RCC 7860 (cell line): ENCODE measurements around the gene RABL6.
"Not testable (repeated sequence)": the region's sequence is repeated elsewhere in the genome, so short reads cannot be mapped to it uniquely, and the experiment has no call there.

ENCODE experiments used
- DNase-seq: peaks from one replicate; pipeline ENCODE4 v3.0.0-alpha.2; 2015; ENCODE audit warnings: low spot score
- FAIRE-seq: peaks from 2 replicates; lab custom pipeline; 2012; peaks lifted over from hg19 to GRCh38; lab: Jason Lieb, UNC

RABL6 gene

DNA sequence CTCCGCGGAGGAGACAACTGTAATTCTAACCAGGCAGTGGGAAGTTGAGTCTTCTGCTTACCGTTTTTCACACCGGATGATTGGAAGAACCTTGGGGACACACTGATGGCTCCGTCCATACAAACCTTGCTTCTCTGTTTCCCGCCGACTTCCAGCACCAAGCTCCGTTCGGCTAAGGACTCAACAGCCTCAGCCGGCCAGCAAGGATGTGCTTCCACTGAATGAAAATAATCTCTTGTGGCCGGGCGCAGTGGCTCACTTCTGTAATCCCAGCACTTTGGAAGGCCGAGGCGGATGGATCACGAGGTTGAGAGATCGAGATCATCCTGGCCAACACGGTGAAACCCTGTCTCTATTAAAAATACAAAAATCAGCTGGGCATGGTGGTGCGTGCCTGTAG lies 60.2 kb downstream of the RABL6 start:
- FAIRE-seq, result no peak
- no peak for DNase-seq

DNA sequence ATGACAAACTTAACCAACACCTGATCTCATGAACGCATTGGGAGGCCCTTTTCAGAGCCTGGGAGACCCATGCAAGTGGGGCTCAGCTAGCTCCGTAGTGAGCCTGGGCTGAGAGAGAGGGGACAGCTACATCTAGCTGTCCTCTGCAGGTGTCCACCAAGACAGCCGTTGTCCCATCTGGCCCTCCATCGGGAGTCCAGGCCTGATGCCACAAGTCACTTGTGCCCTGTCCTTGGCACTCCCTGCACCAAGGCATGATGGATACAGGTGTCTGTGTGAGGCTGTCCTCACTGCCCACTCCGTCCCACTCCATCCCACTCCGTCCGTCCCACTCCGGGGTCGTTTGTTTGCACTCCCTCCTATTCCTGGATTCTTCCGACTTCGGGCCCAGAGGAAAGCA lies 60.9 kb downstream of the RABL6 start:
- FAIRE-seq, result no peak

DNA sequence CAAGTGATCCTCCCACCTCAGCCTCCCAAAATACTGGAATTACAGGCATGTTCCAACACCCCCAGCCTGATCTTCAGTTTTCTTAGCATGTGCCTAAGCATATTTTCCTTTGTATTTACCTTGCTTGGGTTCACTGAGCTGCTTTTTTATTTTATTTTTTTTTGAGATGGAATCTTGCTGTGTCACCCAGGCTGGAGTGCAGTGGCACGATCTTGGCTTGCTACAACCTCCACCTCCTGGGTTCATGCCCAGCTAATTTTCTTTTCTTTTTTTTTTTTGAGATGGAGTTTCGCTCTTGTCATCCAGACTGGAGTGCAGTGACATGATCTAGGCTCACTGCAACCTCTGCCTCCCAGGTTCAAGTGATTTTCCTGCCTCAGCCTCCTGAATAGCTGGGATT lies 61.9 kb downstream of the RABL6 start:
- DNase-seq, FAIRE-seq: not testable (repeated sequence)

More for the DNA sequence above, 60.9 kb downstream of the RABL6 start:
- no peak for DNase-seq

DNA sequence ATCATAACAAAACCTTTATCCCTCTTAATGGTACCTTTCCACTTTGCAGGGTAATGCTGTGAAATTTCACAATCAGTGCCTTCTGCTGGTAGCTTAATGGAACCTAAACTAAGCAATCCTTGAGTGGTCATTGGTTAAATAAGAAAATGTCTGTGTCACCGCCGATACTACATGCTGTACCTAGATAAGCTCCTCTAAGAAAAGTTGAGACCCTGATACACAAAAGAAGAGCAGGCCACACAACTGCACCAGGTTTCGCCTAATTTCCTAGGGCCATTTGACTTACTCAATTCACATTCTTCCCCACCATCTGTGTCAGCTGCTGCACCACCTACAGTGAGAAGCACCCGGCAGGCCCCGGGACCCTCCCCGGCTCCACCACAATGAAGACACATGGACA lies 67.4 kb downstream of the RABL6 start:
- DNase-seq, result no peak
- FAIRE-seq, result no peak

DNA sequence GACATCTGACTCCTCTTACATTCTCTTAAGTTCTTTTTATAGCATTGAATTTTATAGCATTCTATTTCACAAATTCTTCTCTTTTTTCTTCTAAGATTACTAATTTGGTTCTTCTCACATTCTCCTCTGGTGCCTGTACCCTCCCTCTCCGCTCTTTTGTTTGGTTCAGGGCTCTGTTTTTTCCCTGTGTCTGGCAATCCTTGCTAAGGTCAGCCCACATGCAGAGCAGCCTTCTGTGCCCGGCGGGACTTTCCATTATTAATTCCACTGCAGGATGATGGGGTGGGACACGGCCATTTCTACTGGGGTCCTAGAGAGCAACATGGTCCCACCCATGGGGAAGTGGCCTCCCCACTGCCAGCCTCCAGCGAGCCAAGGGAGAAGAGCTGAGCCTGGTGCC lies 68.7 kb downstream of the RABL6 start:
- DNase-seq, result no peak
- FAIRE-seq, result no peak

DNA sequence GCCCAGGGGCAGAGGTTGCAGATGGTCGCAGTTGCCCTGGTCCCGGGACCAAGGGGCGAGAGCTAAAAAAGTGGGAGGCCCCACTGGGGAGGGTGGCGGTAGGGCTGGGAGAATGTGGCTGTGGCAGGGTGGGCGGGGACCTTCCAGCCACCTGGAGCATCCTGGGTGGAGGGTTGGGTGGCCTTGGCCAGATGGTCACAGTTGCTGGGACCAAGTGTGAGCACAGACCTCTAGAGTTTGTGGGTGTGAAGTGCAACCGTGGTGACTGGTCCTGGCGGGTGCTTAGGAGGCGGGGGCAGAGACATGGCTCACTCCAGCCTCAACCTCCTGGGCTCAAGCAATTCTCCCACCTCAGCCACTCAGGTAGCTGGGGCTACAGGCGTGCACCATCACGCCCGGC lies 72.9 kb downstream of the RABL6 start:
- FAIRE-seq (no peak), DNase-seq (no peak)

DNA sequence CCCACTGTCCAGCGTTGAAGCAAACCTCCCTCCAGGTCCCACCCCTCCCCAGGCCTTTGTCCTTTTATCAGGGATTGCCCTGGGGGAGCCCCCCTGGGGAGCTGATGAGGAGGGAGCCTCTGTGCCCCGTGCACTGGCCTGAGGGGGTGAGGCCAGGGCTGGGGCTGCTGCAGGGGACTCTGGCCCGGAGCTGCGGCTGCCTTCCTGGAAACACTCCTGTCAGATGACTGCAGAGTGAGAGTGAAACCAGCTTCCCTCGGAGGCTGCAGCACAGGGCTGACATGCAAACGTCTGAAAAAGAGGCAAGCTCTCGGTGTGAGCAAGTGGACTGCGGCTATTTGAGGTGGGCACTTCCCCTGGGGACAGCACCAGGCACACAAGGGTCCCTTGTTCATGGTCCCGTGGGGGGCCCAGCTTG lies 74.0 kb downstream of the RABL6 start:
- peak; percentile 32 for DNase-seq
- no peak for FAIRE-seq

DNA sequence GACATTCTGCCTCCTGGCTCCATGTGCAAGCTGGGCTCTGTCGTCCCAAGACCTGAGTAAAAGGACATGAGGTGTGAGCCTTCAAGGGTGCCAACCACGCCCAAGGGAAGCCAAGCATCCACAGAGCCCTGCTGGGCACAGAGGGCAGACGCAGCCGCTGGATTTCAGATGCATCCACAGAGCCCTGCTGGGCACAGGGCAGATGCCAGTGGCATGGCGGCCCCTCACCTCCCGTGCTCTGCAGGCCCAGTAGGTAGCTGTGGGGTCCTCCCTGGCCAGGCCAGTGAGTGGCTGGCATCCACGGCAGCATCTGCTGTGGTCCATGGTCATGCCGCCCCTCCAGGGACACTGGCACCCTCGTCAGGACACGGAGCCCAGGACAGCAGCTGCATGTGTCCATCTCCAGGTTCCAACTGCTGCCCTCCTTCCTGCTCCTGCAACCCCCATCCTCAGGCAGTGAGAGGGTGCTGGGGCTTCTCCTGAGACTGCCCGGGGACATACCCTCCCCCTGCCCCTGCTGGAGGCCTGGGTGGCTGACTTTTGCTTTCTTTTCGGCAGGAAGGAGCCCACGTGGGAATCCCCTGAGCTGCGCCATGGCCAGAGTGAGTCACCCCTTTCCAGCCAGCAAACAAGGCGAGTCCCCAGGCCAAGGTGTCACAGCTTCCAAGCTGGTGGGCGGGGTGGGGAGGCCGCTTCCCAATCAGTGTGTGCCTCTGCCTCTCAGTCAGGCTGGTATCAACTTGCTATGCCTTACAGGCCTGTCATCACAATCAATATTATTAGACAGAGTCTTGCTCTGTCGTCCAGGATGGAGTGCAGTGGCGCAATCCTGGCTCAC lies 74.6 kb downstream of the RABL6 start:
- DNase-seq (peak; percentile 91), FAIRE-seq (peak; percentile 88)

DNA sequence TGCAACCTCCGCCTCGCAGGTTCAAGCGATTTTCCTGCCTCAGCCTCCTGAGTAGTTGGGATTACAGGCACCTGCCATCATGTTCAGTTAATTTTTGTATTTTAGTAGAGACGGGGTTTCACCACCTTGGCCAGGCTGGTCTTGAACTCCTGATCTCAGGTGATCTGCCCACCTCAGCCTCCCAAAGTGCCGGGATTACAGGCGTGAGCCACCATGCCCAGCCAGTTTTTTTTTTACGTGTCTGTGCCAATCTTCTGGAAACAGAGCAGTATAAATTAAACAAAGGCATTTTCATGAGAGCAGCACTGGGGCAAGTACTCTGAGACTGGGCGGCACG lies 75.2 kb downstream of the RABL6 start:
- FAIRE-seq, DNase-seq: not testable (repeated sequence)

DNA sequence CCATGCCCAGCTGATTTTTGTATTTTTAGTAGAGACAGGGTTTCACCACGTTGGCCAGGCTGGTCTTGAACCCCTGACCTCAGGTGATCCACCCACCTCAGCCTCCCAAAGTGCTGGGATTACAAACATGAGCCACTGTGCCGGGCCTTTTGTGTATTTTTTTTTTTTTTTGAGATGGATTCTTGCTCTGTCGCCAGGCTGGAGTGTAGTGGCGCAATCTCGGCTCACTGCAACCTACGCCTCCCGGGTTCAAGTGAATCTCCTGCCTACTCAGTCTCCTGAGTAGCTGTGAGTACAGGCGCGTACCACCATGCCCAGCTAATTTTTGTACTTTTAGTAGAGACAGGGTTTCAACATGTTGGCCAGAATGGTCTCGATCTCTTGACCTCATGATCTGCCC lies 75.9 kb downstream of the RABL6 start:
- not testable (repeated sequence) for FAIRE-seq, DNase-seq

DNA sequence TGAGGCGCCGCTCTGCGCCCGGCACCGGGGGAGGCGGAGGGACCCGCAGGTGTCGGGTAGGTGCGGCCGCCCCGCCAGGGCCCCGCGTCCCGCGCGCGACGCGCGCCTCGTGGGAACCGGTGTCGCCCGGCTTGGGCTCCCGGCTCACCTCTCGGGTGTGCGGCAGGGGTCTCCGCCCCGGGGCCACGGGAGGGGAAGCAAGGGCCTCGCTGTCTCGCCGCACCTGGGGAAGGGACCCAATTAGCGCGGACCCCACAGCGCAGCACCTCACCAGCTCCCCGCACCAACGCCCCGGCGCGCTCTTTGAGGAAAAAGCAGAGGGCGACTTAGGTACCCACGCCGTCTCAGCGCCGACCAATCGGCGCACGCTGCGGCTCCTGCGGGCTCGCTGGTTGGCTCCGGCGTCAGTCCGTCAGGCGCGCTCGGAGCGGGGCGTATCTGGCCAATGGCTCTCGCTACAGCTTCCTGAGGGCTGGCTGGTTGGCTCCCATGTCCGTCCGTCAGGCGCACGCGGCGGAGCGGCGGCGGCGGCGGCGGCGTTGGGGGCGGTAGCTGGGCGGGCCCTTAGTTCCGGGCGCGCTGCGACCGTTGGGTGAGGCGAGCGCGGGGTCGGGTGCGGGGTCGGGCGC lies 78.3 kb downstream of the RABL6 start, which contains the start of gene TRAF2:
Gene TRAF2 (plus strand): TSS at position 567 of the 629 bp plus-strand sequence. CDS start 12,225 bp downstream, outside the sequence.
- FAIRE-seq (no peak), DNase-seq (peak; percentile 97)

DNA sequence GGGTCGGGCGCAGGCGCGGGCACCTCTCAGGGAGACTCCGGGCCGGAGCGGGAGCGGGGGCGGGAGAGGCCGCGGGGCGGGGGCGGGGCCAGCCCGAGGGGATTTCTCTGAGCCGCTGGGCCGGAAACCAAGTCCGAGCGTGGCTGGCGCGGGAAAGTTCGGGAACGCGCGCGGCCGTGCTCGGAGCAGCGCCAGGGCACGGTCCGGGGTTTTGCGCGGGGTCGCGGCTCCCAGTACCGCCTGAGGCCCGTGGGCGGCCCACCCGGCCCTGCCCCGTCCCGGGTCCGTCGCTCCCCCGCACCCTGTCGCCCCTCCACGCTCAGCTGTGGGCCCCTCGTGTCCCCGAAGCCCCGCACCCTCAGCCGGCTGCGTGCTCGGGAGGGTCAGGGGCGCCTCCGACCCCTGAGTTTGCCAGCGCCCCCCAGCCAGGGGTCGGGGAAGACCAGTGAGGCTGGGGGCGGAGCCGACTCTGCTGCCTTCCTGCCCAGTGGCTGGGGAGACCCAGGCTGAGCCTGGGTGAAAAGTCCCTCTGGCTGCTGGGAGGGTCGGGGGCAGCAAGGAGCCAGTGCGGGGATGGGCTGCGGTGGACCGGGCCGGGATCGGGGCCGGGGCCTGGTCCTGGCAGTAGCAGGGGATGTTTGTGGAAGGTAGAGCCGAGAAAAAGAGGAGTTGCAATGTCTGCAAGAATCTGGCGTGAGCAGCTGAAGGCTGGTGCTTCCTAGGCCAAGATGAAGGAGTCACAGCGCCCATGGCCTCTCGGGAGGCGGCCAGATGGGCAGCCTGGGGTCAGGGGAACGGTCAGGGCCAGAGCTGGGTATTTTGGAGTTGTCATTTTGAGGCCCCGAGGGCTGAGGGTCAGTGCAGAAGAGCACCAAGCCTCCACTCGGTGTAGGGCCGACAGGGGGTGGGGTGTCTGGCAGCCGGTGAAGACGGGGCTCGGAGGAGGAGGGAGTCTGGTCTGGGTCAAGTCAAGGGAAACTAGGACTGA lies 79.2 kb downstream of the RABL6 start:
- FAIRE-seq, result no peak
- DNase-seq, result peak; percentile 11

DNA sequence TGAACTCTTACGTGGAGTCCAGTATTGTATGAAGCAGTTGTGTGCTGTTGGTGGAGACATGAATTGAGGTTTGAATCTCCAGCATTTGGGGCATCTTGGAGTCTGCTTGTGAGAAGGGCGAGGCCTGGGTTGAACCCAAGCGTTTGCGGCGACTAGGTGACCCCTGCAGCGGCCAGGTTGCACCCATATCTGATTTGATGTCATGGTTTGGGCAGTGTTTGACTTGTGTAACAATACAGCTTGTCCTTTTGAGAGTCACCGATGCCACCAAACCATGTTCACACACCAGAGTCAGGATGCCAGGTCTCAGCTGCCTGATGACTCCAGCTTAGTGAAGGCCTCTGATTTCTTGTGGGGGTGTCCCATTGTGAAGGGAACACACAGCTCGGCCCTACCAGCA lies 80.7 kb downstream of the RABL6 start:
- DNase-seq (no peak), FAIRE-seq (no peak)

DNA sequence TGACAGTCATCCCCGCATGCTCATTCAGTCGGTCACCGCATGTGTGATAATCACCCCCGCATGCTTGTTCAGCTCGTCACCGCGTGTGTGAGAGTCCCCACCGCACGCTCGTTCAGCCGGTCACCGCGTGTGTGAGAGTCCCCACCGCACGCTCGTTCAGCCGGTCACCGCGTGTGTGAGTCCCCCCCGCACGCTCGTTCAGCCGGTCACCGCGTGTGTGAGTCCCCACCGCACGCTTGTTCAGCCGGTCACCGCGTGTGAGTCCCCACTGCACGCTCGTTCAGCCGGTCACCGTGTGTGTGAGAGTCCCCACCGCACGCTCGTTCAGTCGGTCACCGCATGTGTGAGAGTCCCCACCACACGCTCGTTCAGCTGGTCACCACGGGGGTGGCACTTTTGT lies 82.1 kb downstream of the RABL6 start:
- no peak for DNase-seq
- FAIRE-seq, result no peak

DNA sequence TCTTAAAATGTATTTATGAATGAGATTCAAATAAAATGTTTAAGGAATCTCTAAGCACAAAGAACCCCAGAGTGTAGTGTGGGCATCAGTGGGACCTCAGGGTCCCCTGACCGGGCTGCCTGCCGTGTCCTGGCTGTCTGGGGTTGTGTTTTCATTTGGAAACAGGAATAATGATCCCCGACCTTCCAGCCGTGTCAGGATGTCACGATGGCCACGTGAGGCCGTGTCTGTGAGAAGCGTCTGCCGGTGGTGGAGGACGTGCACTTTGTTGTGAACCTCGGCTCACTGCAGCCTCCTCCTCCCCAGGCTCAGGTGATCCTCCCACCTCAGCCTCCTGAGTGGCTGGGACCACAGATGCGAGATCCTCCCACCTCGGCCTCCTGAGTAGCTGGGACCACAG lies 82.9 kb downstream of the RABL6 start:
- no peak for FAIRE-seq
- DNase-seq, result no peak
